Heart left ventricle (tissue), 16 donors: Measurements from ENCODE around the gene SMYD4. TPM values are rescaled to one million over a fixed set of nuclear protein-coding genes. Genes with fewer than 3 reads are reported as not detected.

ENCODE experiments used
- ATAC-seq, 4 donors: fragments of 200-7000 bp; cut with Tn5 transposase; one replicate each; pipeline ENCODE4 v1.9.1; 2020 to 2022; ENCODE audit warnings: moderate library complexity in 4 of 4, mild to moderate bottlenecking in 3 of 4, moderate number of reproducible peaks in 1 of 4
- DNase-seq, 5 donors: peaks; one replicate each; pipeline ENCODE4 v3.0.0-alpha.2; 2020
- H3K27ac ChIP-seq, 12 donors: fragments of 200-600 bp; sonication (generic) in 4 of 12; one replicate each; pipeline versions ENCODE4 v1.5.0 to v1.8.0; 2016 to 2022; ENCODE audit warnings: mild to moderate bottlenecking in 2 of 12
- H3K27me3 ChIP-seq, 9 donors: fragments of 200-600 bp; sonication (generic) in 2 of 9; one replicate each; pipeline versions ENCODE4 v1.5.1 to v1.8.0; 2016 to 2022; ENCODE audit warnings: mild to moderate bottlenecking in 3 of 9
- H3K36me3 ChIP-seq, 9 donors: fragments of 200-600 bp; sonication (generic) in 2 of 9; one replicate each; pipeline versions ENCODE4 v1.5.0 to v1.8.0; 2018 to 2022; ENCODE audit warnings: mild to moderate bottlenecking in 2 of 9
- H3K4me1 ChIP-seq, 12 donors: fragments of 200-600 bp; sonication (generic) in 4 of 12; one replicate each; pipeline versions ENCODE4 v1.5.0 to v1.8.0; 2016 to 2022; ENCODE audit warnings: mild to moderate bottlenecking in 3 of 12
- H3K4me3 ChIP-seq, 12 donors: fragments of 200-600 bp; sonication (generic) in 4 of 12; one replicate each; pipeline versions ENCODE4 v1.5.0 to v1.8.0; 2017 to 2022; ENCODE audit warnings: mild to moderate bottlenecking in 9 of 12, moderate library complexity in 4 of 12
- H3K9me3 ChIP-seq, 12 donors: fragments of 200-600 bp; sonication (generic) in 4 of 12; one replicate each; pipeline versions ENCODE4 v1.5.0 to v1.8.0; 2016 to 2022; ENCODE audit warnings: mild to moderate bottlenecking in 1 of 12
- CTCF ChIP-seq, 12 donors: fragments of 200-600 bp; sonication (generic) in 4 of 12; IDR thresholded peaks; one replicate each; pipeline versions ENCODE4 v1.5.0 to v1.8.0; 2018 to 2022; ENCODE audit warnings: antibody characterized with exemption in 12 of 12, mild to moderate bottlenecking in 5 of 12
- POLR2A ChIP-seq, 2 donors: fragments of 450-650 bp; IDR thresholded peaks; one replicate each; pipeline ENCODE4 v1.6.1; 2017; ENCODE audit warnings: antibody characterized with exemption in 2 of 2, mild to moderate bottlenecking in 2 of 2, moderate library complexity in 2 of 2
- WGBS, 4 donors: extraction: QIAGEN DNeasy Blood & Tissue Kit in 2 of 4; methylation state at CpG; one replicate each; pipeline versions ENCODE4 v1.1.5 to v1.1.7; 2013 to 2018; 5-methylcytosine and 5-hydroxymethylcytosine counted together
- intact Hi-C, 10 donors: fragments of 100-400 bp; cut with DNase I; formaldehyde crosslinking; loops; one replicate each; pipeline versions ENCODE4 v1.11.1 to v1.14.2; 2022
- polyA plus RNA-seq, 2 donors: library from polyadenylated mRNA; stranded (reverse); fragments of 200-250 nt; gene quantifications; one replicate each; pipeline ENCODE4 v1.2.3, GENCODE V29; 2013
- total RNA-seq, 9 donors: library from RNA; depleted of rRNA in 2 of 9; stranded (reverse); fragments of >200 nt in 2 of 9; fragmentation: NEBNext Ultra II Directional in 3 of 9; extraction: Animal tissue kit (Norgen Biotek cat#: 25700) in 3 of 9; gene quantifications; one replicate each; pipeline versions ENCODE4 v1.1.0 to v1.2.4, GENCODE V29; 2016 to 2023
- donor health status: ischemic (EF 13 %, LVEDD 7.1; RV severe dilation, severe dysfunction).
- donor health status: healthy with polysubstance abuse.
- donor health status: DM: no; HTN: yes; CAD: no.
- donor health status: DM: no; HTN: no; CAD: no.
- donor health status: ischemic (EF 25% LVEDD 6.9; RV normal size, moderate dysfunction).
- donor health status: ischemic (EF 25% LVEDD 5.7; RV mildly dilated, moderate dysfunction).
- donor health status: healthy.
- donor health status: DM: yes; HTN: yes; CAD: no.
- donor health status: ischemic (EF 35%, LVEDD 5.7; RV mildly dilated, moderate dysfunction).
- donor health status: nonischemic (EF 11% LVEDD 7.7; RV severe dilation, severe dysfunction).
- donor health status: DM: yes; HTN: yes; CAD: no.
- donor health status: PGD.
- donor health status: ischemic (EF 29% LVEDD 5.4; RV normal size, mild dysfunction).
- donor health status: nonischemic (EF 23%, LVEDD 6.1; RV moderate dilation, normal function).

Gene SMYD4
- total and polyA plus RNA-seq, 11 donors = 5.2 to 15.9 (median 7.9) TPM

GRCh38 chr17:1873418-1873817 lies 43.7 kb upstream of the SMYD4 start:
- no peaks in the 10 kb centered on the region for H3K27me3 ChIP-seq
- intact Hi-C loops = no loop called here
- ATAC-seq (peak in 2 of 4 donors; percentile 44 to 48), DNase-seq (no peak)
- H3K9me3 ChIP-seq = no peaks in the 10 kb centered on the region
- H3K36me3 ChIP-seq = peaks cover 0 to 88% (median 70%) of the 10 kb centered on the region in 9 donors
- WGBS, 4 donors = 60 to 71% (median 67%) methylated on average over 9 of the region's 9 CpGs
- peaks cover 0 to 13% (median 0%) of the 10 kb centered on the region in 12 donors for H3K4me1 ChIP-seq
- no peak overlapping the region for H3K4me3 ChIP-seq
- TF ChIP-seq POLR2A (IDR thresholded peaks at IDR 0.05) (no peak), CTCF (IDR thresholded peaks at IDR 0.05) (no peak)
- H3K27ac ChIP-seq = peak overlapping the region in 2 of 12 donors; percentile 21 to 24

- DNase-seq (no peak), ATAC-seq (no peak)
- Histone ChIP-seq H3K27me3 (no peaks in the 10 kb centered on the region), H3K36me3 (peaks cover 0 to 84% (median 68%) of the 10 kb centered on the region in 9 donors), H3K27ac (peak overlapping the region in 2 of 12 donors; percentile 24 to 30), H3K4me1 (peaks cover 0 to 8% (median 0%) of the 10 kb centered on the region in 12 donors), H3K9me3 (no peaks in the 10 kb centered on the region), H3K4me3 (no peak overlapping the region)
- 69 to 79% (median 70%) methylated on average over 4 of the region's 4 CpGs for WGBS, 4 donors
- intact Hi-C loops = no loop called here
- TF ChIP-seq POLR2A (IDR thresholded peaks at IDR 0.05) (no peak), CTCF (IDR thresholded peaks at IDR 0.05) (no peak)
These were observed 43.3 kb upstream of the SMYD4 start for GRCh38 chr17:1872976-1873375.

GRCh38 chr17:1872254-1872653 lies 42.6 kb upstream of the SMYD4 start:
- H3K27ac ChIP-seq = peak overlapping the region in 1 of 12 donors; percentile 30
- TF ChIP-seq POLR2A (IDR thresholded peaks at IDR 0.05) (no peak), CTCF (IDR thresholded peaks at IDR 0.05) (no peak)
- H3K4me3 ChIP-seq = no peak overlapping the region
- ATAC-seq (no peak), DNase-seq (no peak)
- 96 to 98% (median 96%) methylated on average over 12 of the region's 12 CpGs for WGBS, 4 donors
- no peaks in the 10 kb centered on the region for H3K27me3 ChIP-seq
- H3K4me1 ChIP-seq = peaks cover 0 to 8% (median 0%) of the 10 kb centered on the region in 12 donors
- peaks cover 0 to 76% (median 61%) of the 10 kb centered on the region in 9 donors for H3K36me3 ChIP-seq
- H3K9me3 ChIP-seq = no peaks in the 10 kb centered on the region
- intact Hi-C loops = no loop called here

- Histone ChIP-seq H3K4me3 (no peak overlapping the region), H3K4me1 (peaks cover 0 to 8% (median 0%) of the 10 kb centered on the region in 12 donors), H3K36me3 (peaks cover 0 to 71% (median 56%) of the 10 kb centered on the region in 9 donors), H3K27me3 (no peaks in the 10 kb centered on the region), H3K27ac (peak overlapping the region in 1 of 12 donors; percentile 30), H3K9me3 (no peaks in the 10 kb centered on the region)
- WGBS, 4 donors = 87 to 93% (median 91%) methylated on average over 5 of the region's 5 CpGs
- ATAC-seq = no peak
- no peak for DNase-seq
- no peak for TF ChIP-seq CTCF (IDR thresholded peaks at IDR 0.05)
- TF ChIP-seq POLR2A (IDR thresholded peaks at IDR 0.05) = no peak
- intact Hi-C loops = no loop called here
These were observed 42.1 kb upstream of the SMYD4 start for GRCh38 chr17:1871756-1872155.
